ENCODE data around the gene ODAD4.

GRCh38 chr17:41967921-41968578 lies 37.6 kb downstream of the ODAD4 start:
- TF ChIP-seq EP300 (IDR thresholded peaks at IDR 0.05; ENCODE audit: borderline replicate concordance) (no peak), TAF1 (IDR thresholded peaks at IDR 0.05; ENCODE audit: low read depth) (no peak), RAD21 (IDR thresholded peaks at IDR 0.05; ENCODE audit: low read depth) (no peak), REST (IDR thresholded peaks at IDR 0.05; ENCODE audit: low read depth) (no peak)
